Stomach (tissue), 4 donors: ENCODE data around the gene VSTM4.

Source experiments
- CTCF ChIP-seq, 7 experiments: fragments of 450-650 bp in 4 of 7; fragments of 200-600 bp in 3 of 7; sonication (generic) in 3 of 7; IDR thresholded peaks; one replicate each; pipeline ENCODE4 v1.5.1; 2016 to 2019; ENCODE audit warnings: antibody characterized with exemption in 7 of 7, control low read depth in 2 of 7, mild to moderate bottlenecking in 1 of 7
- EP300 ChIP-seq: sonication (generic); formaldehyde crosslinking; IDR thresholded peaks from one replicate; pipeline ENCODE4 v1.6.1; 2017; ENCODE audit warnings: antibody characterized with exemption
- POLR2A ChIP-seq, 4 donors: fragments of 450-650 bp; IDR thresholded peaks; one replicate each; pipeline ENCODE4 v1.6.1; 2016; ENCODE audit warnings: antibody characterized with exemption in 4 of 4, control low read depth in 2 of 4, mild to moderate bottlenecking in 1 of 4, moderate library complexity in 1 of 4

- TF ChIP-seq CTCF (IDR thresholded peaks at IDR 0.05) (no peak), POLR2A (IDR thresholded peaks at IDR 0.05) (no peak), EP300 (no peak)
Observed at GRCh38 chr10:49118430-49119074, 3.2 kb upstream of the VSTM4 start.
